Activated gamma-delta T cell (primary cell): ENCODE data around the gene FHOD3.

Experiments
- DNase-seq: peaks from one replicate; lab custom pipeline; 2025; lab: John Stamatoyannopoulos, UW

The FHOD3 gene

GRCh38 chr18:36594621-36595020 lies 297.1 kb downstream of the FHOD3 start:
- DNase-seq = no peak

- no peak for DNase-seq
Observed at GRCh38 chr18:36595046-36595817, 297.7 kb downstream of the FHOD3 start.

GRCh38 chr18:36595818-36596215 lies 298.3 kb downstream of the FHOD3 start:
- DNase-seq = no peak

- no peak for DNase-seq
Observed at GRCh38 chr18:36597636-36598035, 300.1 kb downstream of the FHOD3 start.

- no peak for DNase-seq
Observed at GRCh38 chr18:36600548-36600947, 303.0 kb downstream of the FHOD3 start.

GRCh38 chr18:36601316-36601715 lies 303.8 kb downstream of the FHOD3 start:
- no peak for DNase-seq

- DNase-seq = no peak
Observed at GRCh38 chr18:36602071-36602470, 304.6 kb downstream of the FHOD3 start.

GRCh38 chr18:36602620-36603019 lies 305.1 kb downstream of the FHOD3 start:
- DNase-seq = no peak

- no peak for DNase-seq
Observed at GRCh38 chr18:36608107-36608506, 310.6 kb downstream of the FHOD3 start.

GRCh38 chr18:36610258-36610657 lies 312.7 kb downstream of the FHOD3 start:
- no peak for DNase-seq

GRCh38 chr18:36610661-36611060 lies 313.1 kb downstream of the FHOD3 start:
- DNase-seq = no peak

GRCh38 chr18:36613069-36613468 lies 315.6 kb downstream of the FHOD3 start:
- DNase-seq = no peak

GRCh38 chr18:36613810-36614209 lies 316.3 kb downstream of the FHOD3 start:
- no peak for DNase-seq

GRCh38 chr18:36620788-36621187 lies 323.3 kb downstream of the FHOD3 start:
- DNase-seq = no peak

- DNase-seq = no peak
Observed at GRCh38 chr18:36622610-36623009, 325.1 kb downstream of the FHOD3 start.

GRCh38 chr18:36623091-36623490 lies 325.6 kb downstream of the FHOD3 start:
- no peak for DNase-seq

GRCh38 chr18:36623681-36624190 lies 326.2 kb downstream of the FHOD3 start:
- no peak for DNase-seq

- no peak for DNase-seq
Observed at GRCh38 chr18:36624451-36625167, 327.1 kb downstream of the FHOD3 start.

- no peak for DNase-seq
Observed at GRCh38 chr18:36625386-36625785, 327.9 kb downstream of the FHOD3 start.

GRCh38 chr18:36627637-36628036 lies 330.1 kb downstream of the FHOD3 start:
- no peak for DNase-seq

- no peak for DNase-seq
Observed at GRCh38 chr18:36628435-36629137, 331.1 kb downstream of the FHOD3 start.

- DNase-seq = no peak
Observed at GRCh38 chr18:36629138-36629530, 331.6 kb downstream of the FHOD3 start.

- DNase-seq = no peak
Observed at GRCh38 chr18:36629836-36630235, 332.3 kb downstream of the FHOD3 start.
